PC-9 (cell line): ENCODE data around the gene SLK. TPM values are rescaled to one million over a fixed set of nuclear protein-coding genes. Genes with fewer than 3 reads are reported as not detected.

Experiments used
- BruUV-seq: library from RNA; stranded (reverse); fragments of 400-500 nt; replicated peaks from 2 replicates; lab custom pipeline; 2021; lab: Mats Ljungman, UMichigan
- CTCF ChIA-PET: fragments of 300-600 bp; sonication (Branson Sonifier 250); formaldehyde crosslinking; loops from one replicate; lab custom pipeline; 2022; ENCODE audit warnings: antibody characterized with exemption; lab: Charles Lee
- POLR2A ChIA-PET: fragments of 300-600 bp; sonication (Branson Sonifier 250); formaldehyde crosslinking; loops from one replicate; lab custom pipeline; 2022; ENCODE audit warnings: antibody characterized with exemption; ENCODE audit not compliant: unreplicated experiment; lab: Charles Lee
- DNase-seq, 2 experiments: peaks; one replicate each; pipeline versions ENCODE4 v3.0.0 to v3.0.0-alpha.2; 2015 to 2022; ENCODE audit warnings: mixed read lengths in 1 of 2
- H2AFZ ChIP-seq: fragments of 200-600 bp; sonication (generic); 2 replicates; pipeline ENCODE4 v1.8.1; 2017; ENCODE audit warnings: antibody characterized with exemption
- H3F3A ChIP-seq: fragments of 200-600 bp; sonication (generic); 2 replicates; pipeline ENCODE4 v1.8.1; 2017; ENCODE audit warnings: antibody characterized with exemption, mild to moderate bottlenecking, low read depth; ENCODE audit not compliant: insufficient read depth
- H3K27ac ChIP-seq: fragments of 200-600 bp; sonication (generic); 2 replicates; pipeline ENCODE4 v1.6.1; 2016; ENCODE audit warnings: mixed run types
- H3K27me3 ChIP-seq: fragments of 200-600 bp; sonication (generic); 2 replicates; pipeline ENCODE4 v1.6.1; 2016; ENCODE audit warnings: low read depth, mixed run types; ENCODE audit not compliant: insufficient read depth
- H3K36me3 ChIP-seq: fragments of 200-600 bp; sonication (generic); 2 replicates; pipeline ENCODE4 v1.6.1; 2016; ENCODE audit warnings: low read depth, mixed run types
- H3K4me1 ChIP-seq: fragments of 200-600 bp; sonication (generic); replicated peaks from 2 replicates; pipeline ENCODE4 v1.6.1; 2016; ENCODE audit warnings: mixed run types; ENCODE audit not compliant: insufficient read depth
- H3K4me2 ChIP-seq: fragments of 200-600 bp; sonication (generic); 2 replicates; pipeline ENCODE4 v1.6.1; 2017; ENCODE audit warnings: mixed run types
- H3K4me3 ChIP-seq: fragments of 200-600 bp; sonication (generic); 2 replicates; pipeline ENCODE4 v1.6.1; 2016; ENCODE audit warnings: mixed run types
- H3K79me2 ChIP-seq: fragments of 200-600 bp; sonication (generic); 2 replicates; pipeline ENCODE4 v1.6.1; 2017; ENCODE audit warnings: low read depth, mixed run types
- H3K9me2 ChIP-seq: fragments of 200-600 bp; sonication (generic); 2 replicates; pipeline ENCODE4 v1.8.1; 2017; ENCODE audit warnings: mild to moderate bottlenecking; ENCODE audit not compliant: insufficient read depth
- H3K9me3 ChIP-seq: fragments of 200-600 bp; sonication (generic); 2 replicates; pipeline ENCODE4 v1.8.1; 2016; ENCODE audit warnings: low read depth; ENCODE audit not compliant: insufficient read depth
- H4K20me1 ChIP-seq: fragments of 200-600 bp; sonication (generic); 2 replicates; pipeline ENCODE4 v1.8.1; 2017; ENCODE audit not compliant: insufficient read depth
- EZH2 ChIP-seq: fragments of 200-600 bp; sonication (generic); IDR thresholded peaks from 2 replicates; pipeline ENCODE4 v1.8.0; 2017; ENCODE audit warnings: antibody characterized with exemption, low read depth
- intact Hi-C: fragments of 100-400 bp; cut with micrococcal nuclease; formaldehyde crosslinking; loops from one replicate; pipeline ENCODE4 v1.10.0; 2022; ENCODE audit not compliant: unreplicated experiment
- total RNA-seq: library from RNA; stranded (reverse); gene quantifications from 2 replicates; pipeline ENCODE4 v1.2.3, GENCODE V29; 2021
- TF ChIP-seq, protein P1 (sequence below): fragments of 200-600 bp; sonication (generic); conservative IDR thresholded peaks from 2 replicates; pipeline ENCODE4 v1.6.1; 2017; ENCODE audit warnings: mixed run types, antibody characterized with exemption, mild to moderate bottlenecking, moderate library complexity

The SLK gene
- total RNA-seq, 1 experiment from 2014 or later, result 30.4 TPM

DNA sequence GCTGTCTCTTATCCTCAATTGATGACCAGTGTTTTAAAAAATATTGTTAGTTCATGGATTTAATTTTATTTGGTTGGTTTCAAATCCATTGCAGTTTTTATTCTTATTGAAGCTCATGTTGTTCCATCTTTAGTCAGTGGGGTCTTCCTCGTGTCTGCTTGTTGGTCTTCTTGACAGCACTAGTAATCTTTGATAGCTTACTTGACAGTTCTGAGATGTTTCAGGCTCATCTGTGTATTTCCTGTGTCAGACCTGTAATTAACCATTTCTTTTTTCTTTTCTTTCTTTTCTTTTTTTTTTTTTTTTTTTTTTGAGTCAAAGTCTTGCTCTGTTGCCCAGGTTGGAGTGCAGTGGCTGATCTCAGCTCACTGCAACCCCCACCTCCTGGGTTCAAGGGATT lies 28.2 kb downstream of the SLK start:
- peaks cover 16% of the 10 kb centered on the region; the same call in 1 of the 2 replicates for H3K36me3 ChIP-seq
- BruUV-seq, result no TSS peak

DNA sequence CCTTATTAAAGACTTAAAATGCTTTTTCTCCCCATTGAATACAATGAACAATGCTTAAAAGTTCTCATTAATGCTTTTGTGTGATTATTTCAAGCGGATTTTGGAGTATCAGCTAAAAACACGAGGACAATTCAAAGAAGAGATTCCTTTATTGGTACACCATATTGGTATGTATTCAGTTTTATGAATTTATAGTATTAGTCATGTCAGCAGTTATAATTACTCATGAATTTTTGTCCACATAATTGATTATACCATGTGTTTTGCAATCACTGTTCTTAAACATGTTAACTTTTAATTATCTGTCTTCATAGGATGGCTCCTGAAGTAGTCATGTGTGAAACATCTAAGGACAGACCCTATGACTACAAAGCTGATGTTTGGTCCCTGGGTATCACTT lies 31.9 kb downstream of the SLK start:
- H3K9me2 ChIP-seq, result no peaks in the 10 kb centered on the region
- no peaks in the 10 kb centered on the region for H3K79me2 ChIP-seq
- H4K20me1 ChIP-seq, result no peaks in the 10 kb centered on the region
- peaks cover 31% of the 10 kb centered on the region; the same call in 1 of the 2 replicates for H3K36me3 ChIP-seq
- no peaks in the 10 kb centered on the region for H3F3A ChIP-seq
- intact Hi-C loops, result no loop called here
- H3K4me1 ChIP-seq, result no peaks in the 10 kb centered on the region
- no TSS peak for BruUV-seq
- ChIA-PET POLR2A (interaction anchor here (0.5 kb wide), 1 partner anchor 129 kb away, joined by 3 read pairs; no protein-coding TSS in a partner anchor), CTCF (no interaction called here)
- H3K9me3 ChIP-seq, result no peaks in the 10 kb centered on the region
- H3K4me3 ChIP-seq, result no peak overlapping the region
- TF ChIP-seq, protein P1, sequence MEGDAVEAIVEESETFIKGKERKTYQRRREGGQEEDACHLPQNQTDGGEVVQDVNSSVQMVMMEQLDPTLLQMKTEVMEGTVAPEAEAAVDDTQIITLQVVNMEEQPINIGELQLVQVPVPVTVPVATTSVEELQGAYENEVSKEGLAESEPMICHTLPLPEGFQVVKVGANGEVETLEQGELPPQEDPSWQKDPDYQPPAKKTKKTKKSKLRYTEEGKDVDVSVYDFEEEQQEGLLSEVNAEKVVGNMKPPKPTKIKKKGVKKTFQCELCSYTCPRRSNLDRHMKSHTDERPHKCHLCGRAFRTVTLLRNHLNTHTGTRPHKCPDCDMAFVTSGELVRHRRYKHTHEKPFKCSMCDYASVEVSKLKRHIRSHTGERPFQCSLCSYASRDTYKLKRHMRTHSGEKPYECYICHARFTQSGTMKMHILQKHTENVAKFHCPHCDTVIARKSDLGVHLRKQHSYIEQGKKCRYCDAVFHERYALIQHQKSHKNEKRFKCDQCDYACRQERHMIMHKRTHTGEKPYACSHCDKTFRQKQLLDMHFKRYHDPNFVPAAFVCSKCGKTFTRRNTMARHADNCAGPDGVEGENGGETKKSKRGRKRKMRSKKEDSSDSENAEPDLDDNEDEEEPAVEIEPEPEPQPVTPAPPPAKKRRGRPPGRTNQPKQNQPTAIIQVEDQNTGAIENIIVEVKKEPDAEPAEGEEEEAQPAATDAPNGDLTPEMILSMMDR, result no peak
- H3K4me2 ChIP-seq, result no peak overlapping the region
- H3K27ac ChIP-seq, result no peak overlapping the region
- DNase-seq, result no peak
- H2AFZ ChIP-seq, result no peak overlapping the region
- H3K27me3 ChIP-seq, result no peaks in the 10 kb centered on the region

More for the DNA sequence above, 28.2 kb downstream of the SLK start:
- TF ChIP-seq, protein P1, result no peak
- no peak for TF ChIP-seq EZH2
- H3K27me3 ChIP-seq, result no peaks in the 10 kb centered on the region
- no peak overlapping the region for H3K4me2 ChIP-seq
- H3K4me1 ChIP-seq, result no peaks in the 10 kb centered on the region
- intact Hi-C loops, result no loop called here
- 0 out of 2 replicates have a peak, but pooled peaks cover under 1% of the 10 kb centered on the region for H3K79me2 ChIP-seq
- ChIA-PET CTCF (interaction anchor here (0.7 kb wide), 1 partner anchor 111 kb away, joined by 7 read pairs; no protein-coding TSS in a partner anchor), POLR2A (no interaction called here)
- no peaks in the 10 kb centered on the region for H4K20me1 ChIP-seq
- H2AFZ ChIP-seq, result no peak overlapping the region
- no peak overlapping the region for H3K27ac ChIP-seq
- H3K9me2 ChIP-seq, result no peaks in the 10 kb centered on the region
- H3K4me3 ChIP-seq, result no peak overlapping the region
- H3K9me3 ChIP-seq, result no peaks in the 10 kb centered on the region
- DNase-seq, result no peak
- H3F3A ChIP-seq, result no peaks in the 10 kb centered on the region

DNA sequence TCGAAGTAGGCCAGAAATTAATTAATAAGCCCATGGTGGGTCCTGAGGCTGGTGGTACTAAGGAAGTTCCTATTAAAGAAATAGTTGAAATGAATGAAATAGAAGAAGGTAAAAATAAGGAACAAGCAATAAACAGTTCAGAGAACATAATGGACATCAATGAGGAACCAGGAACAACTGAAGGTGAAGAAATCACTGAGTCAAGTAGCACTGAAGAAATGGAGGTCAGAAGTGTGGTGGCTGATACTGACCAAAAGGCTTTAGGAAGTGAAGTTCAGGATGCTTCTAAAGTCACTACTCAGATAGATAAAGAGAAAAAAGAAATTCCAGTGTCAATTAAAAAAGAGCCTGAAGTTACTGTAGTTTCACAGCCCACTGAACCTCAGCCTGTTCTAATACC lies 36.0 kb downstream of the SLK start:
- H3K27me3 ChIP-seq, result no peaks in the 10 kb centered on the region
- no peak overlapping the region for H3K4me3 ChIP-seq
- BruUV-seq, result no TSS peak
- H3K4me1 ChIP-seq, result no peaks in the 10 kb centered on the region
- H3K27ac ChIP-seq, result no peak overlapping the region
- ChIA-PET CTCF (no interaction called here), POLR2A (no interaction called here)
- TF ChIP-seq, protein P1, result no peak
- no peak for TF ChIP-seq EZH2
- intact Hi-C loops, result no loop called here
- DNase-seq, result no peak
- no peaks in the 10 kb centered on the region for H3F3A ChIP-seq
- no peak overlapping the region for H3K4me2 ChIP-seq
- H3K9me2 ChIP-seq, result no peaks in the 10 kb centered on the region
- no peaks in the 10 kb centered on the region for H3K9me3 ChIP-seq
- H3K79me2 ChIP-seq, result no peaks in the 10 kb centered on the region
- peaks cover 29% of the 10 kb centered on the region; the same call in 1 of the 2 replicates for H3K36me3 ChIP-seq
- no peak overlapping the region for H2AFZ ChIP-seq
- no peaks in the 10 kb centered on the region for H4K20me1 ChIP-seq
